PFSK-1 (cell line): Measurements from ENCODE around the gene ATG14.

Experiments
- FOXP2 ChIP-seq: optimal IDR thresholded peaks from 2 replicates; pipeline ENCODE3; 2011; ENCODE audit warnings: borderline replicate concordance, control low read depth, inconsistent platforms; ENCODE audit not compliant: insufficient read depth; ENCODE audit errors: extremely low read length, extremely low read depth
- POLR2AphosphoS5 ChIP-seq: IDR thresholded peaks from 2 replicates; pipeline ENCODE4 v1.6.1; 2012; ENCODE audit warnings: low read depth, mild to moderate bottlenecking, control low read depth, low read length, moderate library complexity
- REST ChIP-seq, 2 experiments: IDR thresholded peaks; 2 replicates each; pipeline versions ENCODE4 v1.6.1 to v1.8.0; 2011 to 2012; ENCODE audit warnings: low read depth in 2 of 2, low read length in 2 of 2, control low read depth in 1 of 2, inconsistent platforms in 1 of 2, mild to moderate bottlenecking in 1 of 2, moderate library complexity in 1 of 2; ENCODE audit not compliant: insufficient read depth in 1 of 2
- SIN3A ChIP-seq: IDR thresholded peaks from 2 replicates; pipeline ENCODE4 v1.6.1; 2012; ENCODE audit warnings: mild to moderate bottlenecking, low read length, moderate library complexity, borderline replicate concordance; ENCODE audit not compliant: insufficient read depth
- TAF1 ChIP-seq: IDR thresholded peaks from 2 replicates; pipeline ENCODE4 v1.6.1; 2012; ENCODE audit warnings: low read length, control low read depth, borderline replicate concordance; ENCODE audit not compliant: insufficient read depth

Gene ATG14

GRCh38 chr14:55347040-55347439 lies 64.6 kb downstream of the ATG14 start:
- no peak for TF ChIP-seq FOXP2
- TF ChIP-seq POLR2AphosphoS5 = no peak
- TF ChIP-seq REST (IDR thresholded peaks at IDR 0.05; ENCODE audit: insufficient read depth in 1 of 2, low read depth in 2 of 2, low read length in 2 of 2) = no peak
- no peak for TF ChIP-seq TAF1
- TF ChIP-seq SIN3A = no peak

- TF ChIP-seq REST (IDR thresholded peaks at IDR 0.05; ENCODE audit: insufficient read depth in 1 of 2, low read depth in 2 of 2, low read length in 2 of 2) (no peak), TAF1 (no peak), FOXP2 (no peak), POLR2AphosphoS5 (no peak), SIN3A (no peak)
These were observed 69.8 kb downstream of the ATG14 start for GRCh38 chr14:55341781-55342180.

GRCh38 chr14:55340482-55340881 lies 71.1 kb downstream of the ATG14 start:
- TF ChIP-seq TAF1 = no peak

GRCh38 chr14:55339770-55340169 lies 71.9 kb downstream of the ATG14 start:
- TF ChIP-seq FOXP2 (no peak), REST (IDR thresholded peaks at IDR 0.05; ENCODE audit: insufficient read depth in 1 of 2, low read depth in 2 of 2, low read length in 2 of 2) (no peak), TAF1 (no peak), POLR2AphosphoS5 (no peak), SIN3A (no peak)

- TF ChIP-seq REST (IDR thresholded peaks at IDR 0.05; ENCODE audit: insufficient read depth in 1 of 2, low read depth in 2 of 2, low read length in 2 of 2) = no peak
- TF ChIP-seq TAF1 = no peak
- TF ChIP-seq SIN3A = no peak
- no peak for TF ChIP-seq POLR2AphosphoS5
- TF ChIP-seq FOXP2 = no peak
These were observed 74.9 kb downstream of the ATG14 start for GRCh38 chr14:55336691-55337090.
